Stimulated activated CD8-positive, alpha-beta memory T cell treated with anti-CD3 and anti-CD28 coated beads, Interleukin-2, amount 100 ng/mL, for 1 hour (primary cell): ENCODE results near the gene PBX1.

Source experiments
- DNase-seq, 2 donors: peaks; one replicate each; pipeline ENCODE4 v3.0.0-alpha.2; 2020; ENCODE audit warnings: low read depth in 2 of 2

The PBX1 gene

GRCh38 chr1:164813776-164814175, 254.8 kb downstream of the PBX1 start:
- DNase-seq, result no peak

- no peak for DNase-seq
These were observed 262.7 kb downstream of the PBX1 start for GRCh38 chr1:164821648-164822047.

GRCh38 chr1:164823486-164824279, 264.7 kb downstream of the PBX1 start:
- DNase-seq, result no peak

GRCh38 chr1:164824542-164824941, 265.6 kb downstream of the PBX1 start:
- DNase-seq, result no peak

GRCh38 chr1:164830628-164831027, 271.6 kb downstream of the PBX1 start:
- no peak for DNase-seq

- DNase-seq, result no peak
These were observed 275.7 kb downstream of the PBX1 start for GRCh38 chr1:164834641-164835040.

- no peak for DNase-seq
These were observed 277.6 kb downstream of the PBX1 start for GRCh38 chr1:164836614-164837018.

GRCh38 chr1:164838786-164839185, 279.8 kb downstream of the PBX1 start:
- no peak for DNase-seq

- no peak for DNase-seq
These were observed 282.0 kb downstream of the PBX1 start for GRCh38 chr1:164840936-164841335.

GRCh38 chr1:164841702-164842465, 282.9 kb downstream of the PBX1 start:
- no peak for DNase-seq

GRCh38 chr1:164842870-164843269, 283.9 kb downstream of the PBX1 start:
- no peak for DNase-seq

GRCh38 chr1:164843743-164844500, 284.9 kb downstream of the PBX1 start:
- no peak for DNase-seq

GRCh38 chr1:164846731-164847691, 288.0 kb downstream of the PBX1 start:
- DNase-seq, result no peak

GRCh38 chr1:164853146-164853545, 294.2 kb downstream of the PBX1 start:
- DNase-seq, result no peak

GRCh38 chr1:164855716-164856329, 296.8 kb downstream of the PBX1 start:
- no peak for DNase-seq

GRCh38 chr1:164856381-164856780, 297.4 kb downstream of the PBX1 start:
- DNase-seq, result no peak

GRCh38 chr1:164857439-164857838, 298.5 kb downstream of the PBX1 start:
- no peak for DNase-seq

- DNase-seq, result no peak
These were observed 299.2 kb downstream of the PBX1 start for GRCh38 chr1:164858096-164858632.

GRCh38 chr1:164861632-164862031, 302.6 kb downstream of the PBX1 start:
- no peak for DNase-seq

- DNase-seq, result no peak
These were observed 304.1 kb downstream of the PBX1 start for GRCh38 chr1:164863056-164863455.
